HG02981 (cell line): ENCODE measurements around the gene PDZD2.
"Not testable (repeated sequence)": the region's sequence is repeated elsewhere in the genome, so short reads cannot be mapped to it uniquely, and the experiment has no call there.

Source experiments
- ATAC-seq: cut with Tn5 transposase; IDR thresholded peaks from one replicate; pipeline ENCODE4 v1.9.1; 2021; ENCODE audit warnings: mild to moderate bottlenecking, moderate library complexity; ENCODE audit not compliant: unreplicated experiment

PDZD2 gene

GRCh38 chr5:31995714-31996113 is 356.8 kb downstream of the PDZD2 start:
- no peak for ATAC-seq

DNA sequence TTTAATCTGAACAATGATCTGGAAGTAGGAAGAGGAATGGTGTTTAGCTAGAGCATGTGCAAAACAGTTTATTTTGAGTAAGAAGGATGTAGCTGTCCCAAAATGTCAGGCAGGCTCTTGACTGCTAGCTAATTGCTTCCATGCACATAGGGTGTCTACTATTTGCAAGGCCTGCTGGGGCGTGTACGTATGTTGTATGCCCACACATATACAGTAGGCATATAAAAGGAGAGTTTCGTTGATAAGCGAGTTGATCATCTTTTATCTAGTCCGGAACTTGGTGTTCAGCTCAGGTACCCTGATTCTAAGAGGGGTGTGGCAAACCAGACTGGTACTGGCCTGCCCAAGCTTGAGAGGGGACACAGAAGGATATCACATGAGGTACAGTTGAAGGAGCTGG is 358.0 kb downstream of the PDZD2 start:
- ATAC-seq = no peak

DNA sequence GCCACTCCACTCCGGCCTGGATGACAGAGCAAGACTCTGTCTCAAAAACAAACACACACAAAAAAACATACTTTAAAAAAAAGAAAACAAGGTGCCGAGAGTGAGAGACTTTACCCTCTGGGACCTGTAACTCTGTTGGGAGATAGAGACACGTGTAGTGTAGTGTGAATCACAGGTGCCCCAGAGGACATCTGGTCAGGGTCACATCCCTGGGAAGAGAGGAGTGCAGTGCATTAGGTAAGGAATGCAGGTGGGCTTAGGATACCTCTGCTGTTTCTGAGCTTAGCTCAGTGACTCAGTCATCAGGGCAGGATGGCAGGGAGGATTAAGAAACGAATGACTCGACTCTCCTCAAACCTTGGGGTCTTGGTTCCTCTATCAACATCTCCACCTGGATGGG is 360.5 kb downstream of the PDZD2 start:
- ATAC-seq = no peak

DNA sequence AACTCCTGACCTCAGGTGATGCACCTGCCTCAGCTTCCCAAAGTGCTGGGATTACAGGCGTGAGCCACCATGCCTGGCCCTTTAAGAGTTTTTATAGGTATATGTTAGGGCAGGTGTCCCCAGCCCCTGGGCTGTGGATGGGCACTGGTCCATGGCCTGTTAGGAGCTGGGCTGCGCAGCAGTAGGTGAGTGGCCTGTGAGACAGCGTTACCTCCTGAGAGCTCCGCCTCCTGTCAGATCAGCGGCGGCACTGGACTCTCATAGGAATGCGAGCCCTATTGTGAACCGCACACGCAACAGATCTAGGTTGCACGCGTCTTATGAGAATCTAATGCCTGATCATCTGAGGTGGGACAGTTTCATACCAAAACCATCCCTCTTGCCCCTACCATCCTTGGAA is 361.8 kb downstream of the PDZD2 start:
- ATAC-seq = no peak

GRCh38 chr5:32001284-32001683 is 362.4 kb downstream of the PDZD2 start:
- no peak for ATAC-seq

DNA sequence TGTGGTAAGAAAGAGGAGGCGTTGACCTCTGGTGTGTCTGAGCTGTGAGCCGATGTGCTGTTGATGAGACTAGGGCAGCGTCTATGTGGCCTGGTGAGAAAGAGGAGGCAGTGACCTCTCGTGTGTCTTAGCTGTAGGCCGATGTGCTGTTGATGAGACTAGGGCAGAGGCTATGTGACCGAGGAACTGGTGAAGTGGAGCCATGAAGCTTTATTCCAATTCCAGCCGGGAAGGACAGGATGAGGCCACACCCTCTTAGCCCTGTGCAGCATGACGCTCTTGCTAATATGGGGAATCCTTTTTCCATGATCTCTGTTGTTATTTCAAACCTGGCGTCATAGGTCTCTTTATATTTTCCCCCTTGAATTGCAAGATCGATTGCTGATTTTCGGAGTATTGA is 362.8 kb downstream of the PDZD2 start:
- ATAC-seq = no peak

- ATAC-seq = no peak
Measured at GRCh38 chr5:32002755-32003154, 363.8 kb downstream of the PDZD2 start.

- ATAC-seq = no peak
Measured at GRCh38 chr5:32003981-32004380, 365.1 kb downstream of the PDZD2 start.

- ATAC-seq = peak; percentile 83
Measured at GRCh38 chr5:32004404-32004803, 365.5 kb downstream of the PDZD2 start.

GRCh38 chr5:32008746-32009145 is 369.8 kb downstream of the PDZD2 start:
- no peak for ATAC-seq

DNA sequence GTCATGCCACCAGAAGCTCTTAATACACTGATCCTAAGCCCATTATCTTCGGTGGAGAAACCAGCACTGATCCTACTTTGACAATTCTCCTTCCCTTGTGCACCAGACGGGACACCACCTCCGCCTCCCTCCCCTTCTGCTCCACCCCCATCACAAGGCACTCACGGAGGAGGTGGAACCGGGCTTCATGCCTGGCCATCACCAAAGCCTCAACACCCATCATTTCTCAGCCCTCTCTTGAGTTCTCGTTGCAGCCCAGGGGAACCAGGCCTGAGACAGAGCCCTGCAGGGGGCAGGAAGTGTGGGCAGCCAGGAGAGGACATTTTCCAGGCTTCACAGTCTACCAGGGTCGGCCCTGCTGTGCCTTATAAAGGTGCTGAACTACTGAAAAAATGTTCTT is 374.7 kb downstream of the PDZD2 start:
- no peak for ATAC-seq

- no peak for ATAC-seq
Measured at GRCh38 chr5:32014096-32014745, 375.3 kb downstream of the PDZD2 start.

DNA sequence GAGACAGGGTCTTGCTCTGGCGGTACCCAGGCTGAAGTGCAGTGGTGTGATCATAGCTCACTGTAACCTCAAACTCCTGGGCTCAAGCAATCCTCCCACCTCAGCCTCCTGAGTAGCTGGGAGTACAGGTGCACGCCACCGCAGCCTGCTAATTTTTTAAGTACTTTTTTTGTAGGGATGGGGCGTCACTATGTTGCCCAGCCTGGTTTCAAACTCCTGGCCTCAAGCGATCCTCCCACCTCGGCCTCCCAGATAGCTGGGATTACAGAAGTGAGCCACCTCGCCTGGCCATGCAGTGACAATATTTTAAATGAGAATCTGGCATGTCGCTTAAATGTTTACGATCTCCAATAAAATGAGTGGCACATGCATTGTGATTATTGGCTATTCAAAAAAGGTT is 376.3 kb downstream of the PDZD2 start:
- not testable (repeated sequence) for ATAC-seq

- ATAC-seq = no peak
Measured at GRCh38 chr5:32017692-32018367, 378.9 kb downstream of the PDZD2 start.

DNA sequence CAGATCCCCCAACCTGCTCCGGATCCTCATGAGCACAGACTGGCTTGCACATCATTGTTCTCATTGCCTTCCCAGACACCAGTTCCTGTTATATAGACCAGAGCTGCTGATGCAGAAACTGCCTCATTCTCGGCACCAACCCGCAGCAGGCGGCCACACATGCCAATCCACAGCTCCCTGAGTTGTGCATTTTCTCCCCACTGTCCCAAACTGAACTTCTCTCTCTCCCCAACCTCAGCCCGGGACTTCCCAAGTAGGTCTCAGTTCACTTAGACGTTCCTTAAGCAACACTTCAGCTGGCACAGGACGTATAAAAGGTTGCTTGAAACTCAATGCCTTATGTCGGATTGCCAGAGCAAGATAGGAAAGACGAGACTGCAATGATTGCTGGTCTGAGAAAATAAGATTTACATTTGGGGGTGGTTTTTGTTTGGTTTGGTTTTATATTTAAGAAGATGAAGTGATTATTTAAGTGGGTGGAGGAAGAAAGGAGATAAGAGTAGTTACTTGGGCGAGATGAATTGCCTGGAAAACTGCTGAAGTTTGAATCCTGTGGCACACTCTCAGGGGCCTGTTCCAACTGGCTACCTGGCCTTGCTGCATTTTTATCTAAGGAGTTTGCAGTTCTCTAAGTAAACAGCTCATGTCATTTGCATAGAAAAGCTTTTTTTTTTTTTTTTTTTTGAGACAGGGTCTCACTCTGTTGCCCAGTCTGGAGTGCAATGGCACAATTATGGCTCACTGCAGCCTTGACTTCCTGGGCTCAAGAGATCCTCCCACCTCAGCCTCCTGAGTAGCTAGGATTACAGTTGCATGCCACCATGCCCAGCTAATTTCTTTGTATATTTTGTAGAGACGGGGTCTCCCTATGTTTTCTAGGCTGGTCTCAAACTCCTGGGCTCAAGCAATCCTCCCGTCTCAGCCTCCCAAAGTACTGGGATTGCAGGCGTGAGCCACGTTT is 379.8 kb downstream of the PDZD2 start:
- no peak for ATAC-seq

DNA sequence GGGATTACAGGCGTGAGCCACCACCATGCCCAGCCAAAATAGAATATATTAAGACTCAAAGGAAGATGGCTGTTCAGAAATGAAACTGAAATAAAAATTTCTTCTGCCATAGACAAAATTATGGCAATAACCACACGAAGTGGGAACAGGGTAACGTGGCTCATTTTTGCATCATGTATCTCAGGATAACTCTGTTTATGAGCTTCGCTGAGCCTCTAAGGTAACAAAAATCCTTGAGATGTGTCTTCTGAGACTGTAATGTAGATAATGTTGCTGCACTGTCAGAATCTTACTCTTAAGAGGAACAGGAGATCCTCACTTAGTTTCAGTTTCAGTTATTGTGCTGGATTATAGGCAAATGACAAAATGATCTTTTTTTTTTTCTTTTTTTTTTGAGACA is 381.3 kb downstream of the PDZD2 start:
- ATAC-seq = peak; percentile 96

GRCh38 chr5:32020946-32021345 is 382.0 kb downstream of the PDZD2 start:
- no peak for ATAC-seq

- ATAC-seq = no peak
Measured at GRCh38 chr5:32021771-32022170, 382.8 kb downstream of the PDZD2 start.

DNA sequence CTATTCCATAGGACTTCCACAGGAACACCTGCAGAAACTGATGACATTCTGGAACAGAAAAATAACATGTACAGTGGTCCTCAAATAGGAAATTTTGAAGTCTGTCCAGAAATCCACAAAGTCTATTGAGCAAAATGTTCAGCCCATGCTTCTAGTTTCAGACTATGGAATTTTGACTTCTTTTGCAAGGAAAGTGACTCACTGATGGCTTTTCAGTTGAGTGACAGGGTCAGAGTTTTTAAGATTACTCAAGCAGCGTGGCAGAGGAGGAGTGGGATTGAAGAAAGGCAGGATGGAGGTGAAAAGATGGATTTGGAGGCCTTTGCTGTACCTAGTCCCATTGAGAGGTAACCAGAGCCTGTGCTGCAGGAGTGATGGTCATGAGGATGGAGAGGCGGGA is 383.7 kb downstream of the PDZD2 start:
- no peak for ATAC-seq

- no peak for ATAC-seq
Measured at GRCh38 chr5:32023816-32024215, 384.9 kb downstream of the PDZD2 start.

GRCh38 chr5:32024751-32025150 is 385.8 kb downstream of the PDZD2 start:
- ATAC-seq = no peak
